Stimulated activated CD4-positive, alpha-beta T cell treated with anti-CD3 and anti-CD28 coated beads, Interleukin-1b, Interleukin-23, amount 100 ng/mL, for 4 hours (primary cell): ENCODE measurements around the gene RNF145.
"Not testable (repeated sequence)": the region's sequence is repeated elsewhere in the genome, so short reads cannot be mapped to it uniquely, and the experiment has no call there.

Experiments used
- DNase-seq, 2 donors: peaks; one replicate each; pipeline ENCODE4 v3.0.0-alpha.2; 2020; ENCODE audit warnings: low read depth in 2 of 2

The RNF145 gene

GRCh38 chr5:159156426-159157238 is 52.7 kb downstream of the RNF145 start:
- peak in 1 of 2 donors; percentile 42 for DNase-seq

GRCh38 chr5:159155960-159156359 is 53.4 kb downstream of the RNF145 start:
- no peak for DNase-seq

DNA sequence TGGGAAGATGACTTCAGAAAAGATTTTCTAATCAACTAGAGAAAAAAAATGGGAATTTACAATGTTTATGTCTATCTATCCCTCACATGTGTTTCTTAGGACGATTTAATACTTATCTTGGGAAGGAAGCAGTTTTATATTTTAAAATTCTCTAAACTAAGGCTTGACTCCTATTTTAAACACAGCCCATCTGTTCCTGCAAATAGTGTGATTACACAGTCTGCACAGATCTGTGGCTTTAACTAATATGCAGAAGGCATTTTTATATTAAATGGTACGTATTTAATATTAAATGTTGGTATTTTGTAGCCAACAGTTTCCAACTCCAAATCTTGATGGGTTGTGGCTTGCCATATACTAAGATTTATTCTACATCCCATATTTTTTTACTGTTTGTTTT is 56.5 kb downstream of the RNF145 start:
- DNase-seq: no peak

DNA sequence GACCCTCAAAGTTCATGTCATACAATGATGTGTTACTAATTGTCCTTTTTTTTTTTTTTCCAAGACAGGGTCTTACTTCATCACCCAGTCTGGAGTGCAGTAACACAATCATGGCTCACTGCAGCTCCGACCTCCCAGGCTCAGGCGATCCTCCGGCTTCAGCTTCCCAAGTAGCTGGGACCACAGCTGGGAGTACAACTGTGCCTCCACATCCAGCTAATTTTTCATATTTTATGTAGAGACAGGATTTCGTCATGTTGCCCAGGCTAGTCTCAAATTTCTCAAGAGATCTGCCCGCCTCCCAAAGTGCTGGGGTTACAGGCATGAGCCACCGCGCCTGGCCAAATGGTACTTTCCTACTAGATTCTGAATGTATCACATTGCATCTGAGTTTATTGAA is 60.3 kb downstream of the RNF145 start:
- DNase-seq: no peak

- DNase-seq: no peak
Measured at GRCh38 chr5:159147976-159148375, 61.4 kb downstream of the RNF145 start.

- DNase-seq: no peak
Measured at GRCh38 chr5:159146839-159147238, 62.5 kb downstream of the RNF145 start.

DNA sequence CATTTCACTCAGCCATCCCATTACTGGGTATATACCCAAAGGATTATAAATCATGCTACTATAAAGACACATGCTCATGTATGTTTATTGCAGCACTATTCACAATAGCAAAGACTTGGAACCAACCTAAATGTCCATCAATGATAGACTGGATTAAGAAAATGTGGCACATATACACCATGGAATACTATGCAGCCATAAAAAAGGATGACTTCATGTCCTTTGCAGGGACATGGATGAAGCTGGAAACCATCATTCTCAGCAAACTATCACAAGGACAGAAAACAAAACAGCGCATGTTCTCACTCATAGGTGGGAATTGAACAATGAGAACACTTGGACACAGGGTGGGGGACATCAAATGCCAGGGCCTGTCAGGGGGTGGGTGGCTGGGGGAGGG is 64.2 kb downstream of the RNF145 start:
- DNase-seq: not testable (repeated sequence)

DNA sequence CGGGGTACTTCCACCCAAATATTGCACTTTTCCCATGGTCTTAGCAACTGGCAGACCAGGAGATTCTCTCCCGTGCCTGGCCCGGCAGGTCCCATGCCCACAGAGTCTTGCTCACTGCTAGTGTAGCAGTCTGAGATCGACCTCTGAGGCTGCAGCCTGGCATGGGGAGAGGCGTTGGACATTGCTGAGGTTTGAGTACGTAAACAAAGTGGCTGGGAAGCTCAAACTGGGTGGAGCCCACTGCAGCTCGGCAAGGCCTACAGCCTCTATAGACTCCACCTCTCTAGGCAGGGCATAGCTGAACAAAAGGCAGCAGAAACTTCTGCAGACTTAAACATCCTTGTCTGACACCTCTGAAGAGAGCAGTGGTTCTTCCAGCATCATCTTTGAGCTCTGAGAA is 69.6 kb downstream of the RNF145 start:
- DNase-seq: no peak

DNA sequence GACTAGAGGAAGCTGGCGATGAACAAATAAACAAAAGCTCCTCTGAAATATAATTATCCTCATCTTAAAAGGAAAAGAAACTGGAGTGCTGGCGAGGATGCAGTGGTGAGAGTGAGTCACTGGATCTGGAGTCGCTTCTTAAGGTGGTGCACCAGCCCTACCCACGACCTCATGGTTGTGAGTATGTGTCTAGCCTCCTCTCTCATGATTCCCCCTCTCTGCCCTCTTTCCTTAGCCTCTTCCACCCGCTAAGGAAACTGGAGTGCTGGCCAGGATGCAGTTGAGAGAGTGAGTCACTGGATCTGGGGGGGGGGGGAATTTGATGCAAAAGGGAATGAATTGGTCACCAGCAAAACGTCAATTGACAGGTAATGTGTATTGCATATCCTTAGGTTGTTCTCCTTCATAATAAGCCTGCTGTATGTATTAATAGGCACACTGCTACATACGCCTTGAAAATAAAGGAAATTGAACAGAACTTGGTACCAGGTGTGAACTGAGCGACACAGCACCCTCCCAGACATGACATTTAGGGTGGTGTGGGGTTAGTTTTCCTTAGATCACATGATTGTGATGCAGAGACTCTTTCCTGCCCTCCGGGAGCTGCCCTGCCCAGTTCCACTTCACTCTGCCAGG is 73.3 kb downstream of the RNF145 start:
- DNase-seq: no peak

DNA sequence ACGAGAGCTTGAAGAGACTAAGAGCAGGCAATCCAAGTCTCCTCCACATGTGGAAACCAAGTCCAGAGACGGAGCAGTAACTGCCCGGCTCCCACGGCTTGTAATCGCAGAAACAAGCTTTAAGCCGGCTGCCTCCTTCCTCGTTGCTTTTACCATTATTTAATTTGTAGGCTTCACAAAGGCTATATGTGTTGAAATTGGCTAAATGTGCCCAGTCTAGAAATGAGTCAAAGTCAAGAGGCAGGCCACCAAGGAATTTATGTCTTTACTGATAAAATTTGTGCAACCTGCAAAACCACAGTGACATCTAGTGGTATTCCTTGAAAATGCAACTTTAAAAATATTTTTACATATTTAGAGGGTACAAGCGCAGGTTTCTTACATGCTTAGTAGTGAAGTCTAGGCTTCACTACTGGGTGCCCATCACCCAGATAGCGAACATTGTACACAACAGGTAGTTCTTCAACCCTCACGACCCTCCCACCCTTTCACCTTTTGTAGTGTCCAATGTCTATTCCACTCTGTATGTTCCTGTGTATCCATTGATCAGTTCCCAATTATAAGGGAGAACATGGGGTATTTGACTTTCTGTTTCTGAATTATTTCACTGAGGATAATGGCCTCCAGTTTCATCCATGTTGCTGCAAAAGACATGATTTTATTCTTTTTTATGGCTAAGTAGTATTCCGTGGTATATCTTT is 76.2 kb downstream of the RNF145 start:
- DNase-seq: no peak

DNA sequence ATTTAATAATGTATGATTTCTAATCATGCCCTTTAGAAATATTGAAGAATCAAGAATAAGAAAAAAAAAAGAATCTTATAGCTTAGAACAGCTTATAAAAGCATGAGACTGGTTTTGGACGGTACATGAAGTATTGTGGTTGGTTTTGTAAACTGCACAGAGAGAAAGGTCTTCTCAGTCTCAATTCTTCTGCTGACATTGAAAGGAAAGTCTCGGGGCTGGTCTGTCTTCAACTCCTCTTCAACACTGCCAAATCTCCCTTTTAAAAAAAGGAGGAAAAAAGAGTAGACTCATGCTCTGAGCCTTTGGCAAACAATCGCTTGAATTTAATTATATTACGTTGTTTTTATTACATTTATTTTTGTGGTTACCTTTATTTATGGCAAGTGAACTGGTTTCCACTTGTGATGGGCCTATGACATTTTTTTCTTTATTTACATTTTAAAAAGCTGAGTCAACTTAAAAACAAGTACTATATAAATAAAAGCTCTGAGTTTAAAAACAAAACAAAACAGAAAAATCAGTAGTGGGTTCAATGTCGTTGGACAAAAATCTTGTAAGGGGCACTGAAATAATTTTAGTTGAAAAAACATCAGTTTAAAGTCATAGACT is 76.8 kb downstream of the RNF145 start:
- DNase-seq: no peak

- DNase-seq: no peak
Measured at GRCh38 chr5:159131951-159132350, 77.4 kb downstream of the RNF145 start.

DNA sequence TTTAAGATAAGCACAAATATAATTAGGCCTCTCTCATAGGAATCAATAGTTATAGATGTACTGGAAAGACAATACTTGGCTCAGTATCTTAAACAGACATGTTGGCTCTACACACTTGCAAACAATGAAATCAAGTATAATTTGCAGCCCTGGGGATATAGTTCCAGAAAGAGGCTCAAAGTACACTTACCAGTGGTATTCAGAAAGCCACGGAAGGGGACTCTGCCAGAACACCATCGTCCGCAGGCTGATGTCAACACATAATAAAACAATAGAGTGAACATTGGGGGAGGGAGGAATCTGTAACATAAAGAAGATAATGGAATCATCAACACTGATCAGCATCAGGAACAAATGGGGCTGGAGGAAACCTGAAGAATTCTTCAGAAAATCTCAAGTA is 78.5 kb downstream of the RNF145 start:
- no peak for DNase-seq

DNA sequence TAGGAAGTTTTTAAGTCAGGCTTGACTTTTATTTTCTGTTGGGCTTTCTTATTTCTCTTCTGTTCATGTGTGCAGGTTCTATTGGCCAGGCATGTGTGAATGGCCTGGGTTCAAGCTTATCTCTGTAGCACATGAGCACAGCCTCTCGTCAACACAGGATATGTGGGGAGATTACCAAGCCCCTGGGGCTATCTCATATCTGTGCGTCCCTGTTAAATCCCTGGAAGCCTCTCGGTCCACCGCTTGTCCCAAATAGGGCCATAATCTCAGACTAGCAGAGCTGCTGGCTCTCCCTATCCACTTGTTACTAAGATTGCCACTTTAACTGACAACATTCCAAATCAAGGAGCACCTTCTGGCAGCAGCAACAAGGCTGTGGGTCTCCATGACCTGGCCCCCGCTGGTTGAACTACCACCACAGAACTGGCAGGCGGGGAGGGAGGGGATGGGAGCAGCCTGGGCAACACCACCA is 81.2 kb downstream of the RNF145 start:
- DNase-seq: no peak

DNA sequence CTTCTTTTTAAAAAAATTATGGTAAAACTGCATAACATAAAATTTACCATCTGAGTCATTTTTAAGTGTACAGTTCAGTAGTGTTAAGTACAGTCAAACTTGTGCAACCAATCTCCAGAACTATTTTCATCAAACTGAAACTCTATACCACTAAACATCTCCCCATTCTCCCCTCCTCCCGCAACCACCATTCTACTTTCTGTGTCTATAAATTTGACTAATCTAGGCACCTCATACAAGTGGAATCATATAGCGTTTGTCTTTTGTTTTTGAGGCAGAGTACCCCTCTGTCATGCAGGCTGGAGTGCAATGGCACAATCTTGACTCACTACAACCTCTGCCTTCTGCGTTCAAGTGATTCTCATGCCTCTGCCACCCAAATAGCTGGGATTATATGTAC is 85.7 kb downstream of the RNF145 start:
- no peak for DNase-seq

GRCh38 chr5:159123189-159123588 is 86.2 kb downstream of the RNF145 start:
- no peak for DNase-seq

DNA sequence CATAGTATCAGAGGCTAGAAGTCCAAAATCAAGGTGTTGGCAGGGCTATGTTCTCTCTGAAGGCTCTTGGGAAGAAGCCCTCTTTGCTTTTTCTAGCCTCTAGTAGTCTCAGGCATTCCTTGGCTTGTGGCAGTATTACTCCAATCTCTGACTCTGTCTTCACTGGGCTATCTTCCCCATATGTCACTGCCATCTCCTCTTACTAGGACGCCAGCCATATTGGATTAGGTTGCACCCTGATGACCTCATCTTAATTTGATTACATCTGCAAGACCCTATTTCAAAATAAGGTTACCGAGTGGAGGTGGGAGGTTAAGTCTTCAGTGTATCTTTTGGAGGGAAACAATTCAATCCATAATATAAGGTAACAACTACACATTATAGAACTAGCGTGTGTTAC is 88.3 kb downstream of the RNF145 start:
- DNase-seq: no peak

GRCh38 chr5:159120446-159120845 is 88.9 kb downstream of the RNF145 start:
- no peak for DNase-seq

- not testable (repeated sequence) for DNase-seq
Measured at GRCh38 chr5:159119842-159120241, 89.5 kb downstream of the RNF145 start.

GRCh38 chr5:159118958-159119659 is 90.2 kb downstream of the RNF145 start:
- not testable (repeated sequence) for DNase-seq

DNA sequence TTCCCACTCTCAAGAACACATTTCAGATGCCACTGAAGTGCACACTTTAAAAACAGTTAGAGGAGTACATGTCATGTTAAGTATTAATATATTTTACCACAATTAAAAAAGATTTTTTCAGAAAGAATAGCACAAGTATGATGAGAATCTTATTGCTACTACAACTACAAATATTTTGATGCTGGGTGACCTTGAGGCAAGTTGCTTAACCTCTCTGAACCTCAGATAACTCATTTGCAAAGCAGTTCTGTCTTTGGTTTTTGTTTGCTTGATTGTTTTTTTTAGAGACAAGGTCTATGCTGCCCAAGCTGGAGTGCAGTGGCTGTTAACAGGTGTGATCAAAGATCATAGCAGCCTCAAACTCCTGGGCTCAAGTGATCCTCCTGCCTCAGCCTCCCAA is 95.9 kb downstream of the RNF145 start:
- no peak for DNase-seq

GRCh38 chr5:159112436-159112835 is 96.9 kb downstream of the RNF145 start:
- no peak for DNase-seq
